ENCODE results near the gene PIN1. TPM values are rescaled to one million over a fixed set of nuclear protein-coding genes. Genes with fewer than 3 reads are reported as not detected.

The PIN1 gene
- total RNA-seq, 1 donor from 2014 or later: 122 TPM

GRCh38 chr19:9885077-9885552 lies 50.0 kb downstream of the PIN1 start:
- no peak for DNase-seq (ENCODE audit: low read depth, low spot score)

DNA sequence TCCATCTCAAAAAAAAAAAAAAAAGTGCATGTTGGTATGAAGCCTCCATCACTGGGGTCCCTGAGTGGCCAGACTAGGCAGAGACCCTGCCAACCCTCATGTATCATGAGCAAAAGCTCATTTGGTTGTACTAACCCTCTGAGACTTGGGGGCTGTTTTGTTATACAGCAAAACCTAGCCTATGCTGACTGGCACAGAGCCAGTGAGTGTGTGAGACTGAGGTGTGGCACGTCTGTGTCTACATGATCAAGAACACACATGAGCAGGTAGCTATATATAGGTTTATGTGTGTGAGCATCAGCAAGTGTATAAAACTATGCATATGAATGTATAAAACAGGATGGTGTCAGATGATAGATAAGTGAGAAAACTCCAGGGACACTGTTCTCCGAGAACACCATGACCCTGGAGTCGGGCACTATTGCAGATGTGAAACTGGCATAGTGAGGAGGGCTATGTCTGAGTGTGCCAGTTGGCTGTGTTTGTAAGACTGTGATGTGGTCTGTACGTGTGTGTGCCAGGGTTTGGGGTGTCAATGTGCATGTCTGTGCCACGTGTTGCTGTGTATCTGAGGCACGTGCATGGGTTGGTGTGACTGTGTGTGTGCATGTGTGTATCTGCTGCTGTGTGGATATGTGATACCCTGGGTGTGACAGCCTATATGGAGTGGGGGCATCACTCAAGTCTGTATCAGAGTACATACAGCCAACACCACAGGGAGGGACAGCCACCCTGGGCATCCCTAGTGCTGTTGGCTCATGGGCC lies 56.7 kb downstream of the PIN1 start:
- DNase-seq (ENCODE audit: low read depth, low spot score): no peak

Other genes starting within 250 kb of the PIN1 start
- gene ZNF561, start 214.1 kb upstream of the PIN1 start, total RNA-seq: 22.8 and 41.3 TPM in 2 replicates
- 19.3 and 40.5 TPM in 2 replicates for gene ZNF562, start 160.2 kb upstream of the PIN1 start, total RNA-seq
- gene ZNF846, start 66.6 kb upstream of the PIN1 start, total RNA-seq: 5.4 and 6.7 TPM in 2 replicates
- 9.8 and 10.4 TPM in 2 replicates for gene FBXL12, start 16.2 kb upstream of the PIN1 start, total RNA-seq
- 121 and 181 TPM in 2 replicates for gene UBL5, start 7.4 kb upstream of the PIN1 start, total RNA-seq
- gene OLFM2, start 101.2 kb downstream of the PIN1 start, total RNA-seq: 0.40 and 0.71 TPM in 2 replicates
- gene COL5A3, start 175.2 kb downstream of the PIN1 start, total RNA-seq: not detected in 2 replicates
- not detected in 2 replicates for gene RDH8, start 178.2 kb downstream of the PIN1 start, total RNA-seq

All from pulmonary artery endothelial cell (primary cell).